ENCODE results near the gene TLR5.

- TF ChIP-seq POLR2A (IDR thresholded peaks at IDR 0.05) = no peak
- no peak for TF ChIP-seq CTCF (IDR thresholded peaks at IDR 0.05)
These were observed 63.5 kb downstream of the TLR5 start for GRCh38 chr1:223079498-223079897.
